ENCODE results near the gene POLN. TPM values are rescaled to one million over a fixed set of nuclear protein-coding genes. Genes with fewer than 3 reads are reported as not detected.

The POLN gene
- total RNA-seq, 1 experiment from 2014 or later: 3.5 TPM

- TF ChIP-seq CDX4 (CRISPR knock-in tag; IDR thresholded peaks at IDR 0.05; ENCODE audit: borderline replicate concordance): no peak
- Mint-ChIP-seq H3K36me3 (peaks cover 13% of the 10 kb centered on the region), H3K27ac (no peak overlapping the region), H3K9me3 (peaks cover 23% of the 10 kb centered on the region), H3K4me3 (no peak overlapping the region), H3K27me3 (ENCODE audit: low read depth) (peaks cover 13% of the 10 kb centered on the region), H3K4me1 (peaks cover 6% of the 10 kb centered on the region; the same call in 1 of the 2 replicates)
- ATAC-seq (no peak), DNase-seq (ENCODE audit: low spot score) (no peak)
- CTCF ChIA-PET: interaction anchor here (1.8 kb wide), 1 partner anchor 27 kb away, joined by 5 read pairs; no protein-coding TSS in a partner anchor
- POLR2A ChIA-PET: no interaction called here
These were observed 4.6 kb upstream of the POLN start for GRCh38 chr4:2246384-2247127.

GRCh38 chr4:2245787-2246275 lies 3.9 kb upstream of the POLN start:
- ChIA-PET POLR2A (no interaction called here), CTCF (interaction anchor here (1.8 kb wide), 1 partner anchor 26 kb away, joined by 5 read pairs; no protein-coding TSS in a partner anchor)
- Mint-ChIP-seq H3K36me3 (peaks cover 13% of the 10 kb centered on the region), H3K4me3 (no peak overlapping the region), H3K27me3 (ENCODE audit: low read depth) (peaks cover 13% of the 10 kb centered on the region), H3K9me3 (peaks cover 23% of the 10 kb centered on the region), H3K27ac (no peak overlapping the region), H3K4me1 (peaks cover 8% of the 10 kb centered on the region)
- TF ChIP-seq GABPB1 (CRISPR knock-in tag; IDR thresholded peaks at IDR 0.05) (no peak), ZMAT4 (CRISPR knock-in tag; IDR thresholded peaks at IDR 0.05) (no peak), IRF1 (CRISPR knock-in tag; IDR thresholded peaks at IDR 0.05) (no peak), AFF4 (CRISPR knock-in tag; IDR thresholded peaks at IDR 0.05; ENCODE audit: borderline replicate concordance) (no peak)
- DNase-seq (ENCODE audit: low spot score) (no peak), ATAC-seq (no peak)

GRCh38 chr4:2245057-2245786 lies 3.3 kb upstream of the POLN start:
- ChIA-PET POLR2A (no interaction called here), CTCF (no interaction called here)
- ATAC-seq (no peak), DNase-seq (ENCODE audit: low spot score) (peak; percentile 11)
- peaks cover 13% of the 10 kb centered on the region for H3K36me3 Mint-ChIP-seq
- H3K27me3 Mint-ChIP-seq (ENCODE audit: low read depth): peaks cover 13% of the 10 kb centered on the region
- H3K4me1 Mint-ChIP-seq: peaks cover 15% of the 10 kb centered on the region
- H3K9me3 Mint-ChIP-seq: peaks cover 23% of the 10 kb centered on the region
- no peak overlapping the region for H3K4me3 Mint-ChIP-seq
- no peak overlapping the region for H3K27ac Mint-ChIP-seq
- TF ChIP-seq TP53 (CRISPR knock-in tag; IDR thresholded peaks at IDR 0.05): no peak
- TF ChIP-seq ZNF512 (CRISPR knock-in tag; IDR thresholded peaks at IDR 0.05; ENCODE audit: borderline replicate concordance): no peak
- TF ChIP-seq OVOL2 (CRISPR knock-in tag; IDR thresholded peaks at IDR 0.05; ENCODE audit: borderline replicate concordance): no peak
- TF ChIP-seq SP1 (CRISPR knock-in tag; conservative IDR thresholded peaks at IDR 0.05): no peak
- no peak for TF ChIP-seq GRHL2 (CRISPR knock-in tag; IDR thresholded peaks at IDR 0.05; ENCODE audit: insufficient replicate concordance, severe bottlenecking)
- no peak for TF ChIP-seq ZNF232 (CRISPR knock-in tag; IDR thresholded peaks at IDR 0.05)
- no peak for TF ChIP-seq FOXP1 (CRISPR knock-in tag; IDR thresholded peaks at IDR 0.05; ENCODE audit: borderline replicate concordance)
- no peak for TF ChIP-seq ZNF281 (CRISPR knock-in tag; IDR thresholded peaks at IDR 0.05)
- TF ChIP-seq STAT6 (CRISPR knock-in tag; conservative IDR thresholded peaks at IDR 0.05; ENCODE audit: low read depth): no peak
- TF ChIP-seq ETV6 (CRISPR knock-in tag; IDR thresholded peaks at IDR 0.05): no peak
- no peak for TF ChIP-seq KAT7 (CRISPR knock-in tag; IDR thresholded peaks at IDR 0.05; ENCODE audit: borderline replicate concordance)

Measured in WTC11 (cell line).